H1 (cell line): ENCODE results near the gene LRP5. TPM values are rescaled to one million over a fixed set of nuclear protein-coding genes. Genes with fewer than 3 reads are reported as not detected.

ENCODE experiments used
- CTCF ChIA-PET: fragments of 300-600 bp; sonication (Branson Sonifier 250); formaldehyde crosslinking; loops from one replicate; lab custom pipeline; 2021; ENCODE audit not compliant: partially characterized antibody; lab: Charles Lee
- POLR2A ChIA-PET: fragments of 300-600 bp; sonication (Branson Sonifier 250); formaldehyde crosslinking; loops from one replicate; lab custom pipeline; 2021; ENCODE audit warnings: inconsistent platforms; ENCODE audit not compliant: partially characterized antibody; lab: Charles Lee
- DNase-seq, 2 experiments: peaks; one replicate each; pipeline versions ENCODE4 v3.0.0 to v3.0.0-alpha.2; 2010 to 2022; ENCODE audit warnings: low spot score in 2 of 2, low read depth in 1 of 2, mixed read lengths in 1 of 2
- FAIRE-seq: peaks from 2 replicates; lab custom pipeline; 2011; peaks lifted over from hg19 to GRCh38; lab: Jason Lieb, UNC
- H2AFZ ChIP-seq: 2 replicates; pipeline ENCODE4 v1.8.1; 2012; ENCODE audit warnings: low read length, inconsistent platforms
- H2AK5ac ChIP-seq: 2 replicates; pipeline ENCODE4 v1.6.1; 2013; ENCODE audit warnings: low read depth, low read length
- H2BK120ac ChIP-seq: replicated peaks from 2 replicates; pipeline ENCODE3; 2013; ENCODE audit warnings: low read depth, low read length, inconsistent platforms
- H2BK12ac ChIP-seq: 2 replicates; pipeline ENCODE4 v1.6.1; 2013; ENCODE audit warnings: low read depth, low read length
- H2BK15ac ChIP-seq: 2 replicates; pipeline ENCODE4 v1.6.1; 2013; ENCODE audit warnings: low read length
- H2BK20ac ChIP-seq: 2 replicates; pipeline ENCODE4 v1.6.1; 2013; ENCODE audit warnings: low read length
- H2BK5ac ChIP-seq: 2 replicates; pipeline ENCODE4 v1.6.1; 2013; ENCODE audit warnings: low read depth, low read length
- H3K14ac ChIP-seq: 2 replicates; pipeline ENCODE4 v1.6.1; 2013; ENCODE audit warnings: inconsistent platforms; ENCODE audit not compliant: insufficient read length
- H3K18ac ChIP-seq: 2 replicates; pipeline ENCODE4 v1.6.1; 2013; ENCODE audit warnings: low read length; ENCODE audit errors: extremely low read depth
- H3K23ac ChIP-seq: 2 replicates; pipeline ENCODE4 v1.6.1; 2013; ENCODE audit warnings: inconsistent platforms; ENCODE audit not compliant: insufficient read length
- H3K23me2 ChIP-seq: 2 replicates; pipeline ENCODE4 v1.6.1; 2013; ENCODE audit warnings: low read depth, low read length
- H3K27ac ChIP-seq: 2 replicates; pipeline ENCODE4 v1.6.1; 2011; ENCODE audit warnings: low read depth, low read length, inconsistent platforms
- H3K27me3 ChIP-seq, 4 experiments: replicated peaks in 1 of 4; 1 replicate in 1 of 4; 2 replicates in 3 of 4; pipeline versions ENCODE4 v1.6.1 to v1.8.1; 2011 to 2013; ENCODE audit warnings: low read length in 3 of 4, mild to moderate bottlenecking in 3 of 4, inconsistent platforms in 2 of 4, mixed read lengths in 2 of 4, moderate library complexity in 1 of 4; ENCODE audit not compliant: control insufficient read depth in 3 of 4, insufficient read depth in 3 of 4; ENCODE audit errors: extremely low read depth in 1 of 4
- H3K36me3 ChIP-seq, 4 experiments: 2 replicates each; pipeline versions ENCODE4 v1.6.1 to v1.8.1; 2011 to 2013; ENCODE audit warnings: mild to moderate bottlenecking in 4 of 4, low read length in 3 of 4, moderate library complexity in 2 of 4, control low read depth in 1 of 4, inconsistent platforms in 1 of 4; ENCODE audit not compliant: insufficient read depth in 4 of 4, control insufficient read depth in 2 of 4
- H3K4ac ChIP-seq: replicated peaks from 2 replicates; pipeline ENCODE3; 2013; ENCODE audit warnings: low read length, low read depth, mixed read lengths, inconsistent platforms; ENCODE audit not compliant: insufficient read length
- H3K4me1 ChIP-seq, 4 experiments: replicated peaks in 1 of 4; 1 replicate in 1 of 4; 2 replicates in 3 of 4; pipeline versions ENCODE4 v1.6.1 to v1.8.1; 2011 to 2013; ENCODE audit warnings: low read length in 3 of 4, inconsistent platforms in 2 of 4, mixed read lengths in 1 of 4; ENCODE audit not compliant: insufficient read depth in 4 of 4, control insufficient read depth in 3 of 4
- H3K4me2 ChIP-seq, 2 experiments: 2 replicates each; pipeline versions ENCODE4 v1.6.1 to v1.8.1; 2011 to 2013; ENCODE audit warnings: low read depth in 2 of 2, low read length in 2 of 2, control low read depth in 1 of 2, inconsistent platforms in 1 of 2, mild to moderate bottlenecking in 1 of 2; ENCODE audit not compliant: insufficient read depth in 1 of 2
- H3K4me3 ChIP-seq, 4 experiments: fragments of 200-600, 300-600 bp in 1 of 4; sonication (generic), shearing (Covaris generic), sonication (Bioruptor Twin) in 1 of 4; 2 replicates each; pipeline versions ENCODE4 v1.5.1 to v1.8.1; 2011 to 2016; ENCODE audit warnings: low read length in 4 of 4, low read depth in 3 of 4, control low read depth in 2 of 4, inconsistent platforms in 2 of 4, mild to moderate bottlenecking in 2 of 4, mixed read lengths in 1 of 4, moderate library complexity in 1 of 4; ENCODE audit not compliant: insufficient read depth in 2 of 4; ENCODE audit errors: extremely low read depth in 1 of 4
- H3K56ac ChIP-seq: replicated peaks from 2 replicates; pipeline ENCODE3; 2013; ENCODE audit warnings: low read depth, mild to moderate bottlenecking, mixed read lengths, low read length, inconsistent platforms; ENCODE audit not compliant: insufficient read length
- H3K79me1 ChIP-seq: 2 replicates; pipeline ENCODE4 v1.6.1; 2013; ENCODE audit warnings: low read depth, low read length, control low read depth
- H3K79me2 ChIP-seq, 2 experiments: 2 replicates each; pipeline versions ENCODE4 v1.6.1 to v1.8.1; 2012 to 2013; ENCODE audit warnings: low read length in 2 of 2, mild to moderate bottlenecking in 2 of 2, inconsistent platforms in 1 of 2; ENCODE audit not compliant: insufficient read depth in 2 of 2, control insufficient read depth in 1 of 2
- H3K9ac ChIP-seq, 4 experiments: replicated peaks in 1 of 4; 1 replicate in 1 of 4; 2 replicates in 3 of 4; pipeline versions ENCODE4 v1.6.1 to v1.8.1; 2011 to 2013; ENCODE audit warnings: low read depth in 3 of 4, low read length in 3 of 4, control low read depth in 2 of 4, mild to moderate bottlenecking in 2 of 4, moderate library complexity in 2 of 4, inconsistent platforms in 1 of 4; ENCODE audit errors: extremely low read depth in 1 of 4
- H3K9me3 ChIP-seq, 2 experiments: 2 replicates each; pipeline versions ENCODE4 v1.6.1 to v1.8.1; 2012 to 2013; ENCODE audit warnings: mild to moderate bottlenecking in 2 of 2, moderate library complexity in 2 of 2, control low read depth in 1 of 2, inconsistent platforms in 1 of 2, low read depth in 1 of 2, low read length in 1 of 2, mixed read lengths in 1 of 2; ENCODE audit not compliant: insufficient read depth in 2 of 2
- H4K20me1 ChIP-seq, 2 experiments: replicated peaks in 1 of 2; 2 replicates each; pipeline versions ENCODE3 to v1.8.1; 2011 to 2013; ENCODE audit warnings: inconsistent platforms in 2 of 2, low read length in 2 of 2, mild to moderate bottlenecking in 1 of 2; ENCODE audit not compliant: insufficient read depth in 2 of 2, control insufficient read depth in 1 of 2
- H4K5ac ChIP-seq: 2 replicates; pipeline ENCODE4 v1.6.1; 2013; ENCODE audit warnings: low read length, low read depth, mixed read lengths, inconsistent platforms; ENCODE audit not compliant: insufficient read length
- H4K8ac ChIP-seq: 2 replicates; pipeline ENCODE4 v1.8.0; 2013; ENCODE audit warnings: mild to moderate bottlenecking, moderate library complexity, low read length, inconsistent platforms; ENCODE audit not compliant: insufficient read depth; ENCODE audit errors: extremely low read depth
- H4K91ac ChIP-seq: replicated peaks from 2 replicates; pipeline ENCODE3; 2013; ENCODE audit warnings: low read length, mixed read lengths, inconsistent platforms; ENCODE audit not compliant: insufficient read length
- NANOG ChIP-seq: IDR thresholded peaks from 2 replicates; pipeline ENCODE4 v1.6.1; 2011; ENCODE audit warnings: low read length, low read depth, mild to moderate bottlenecking, inconsistent platforms; ENCODE audit not compliant: insufficient read depth, poor library complexity, severe bottlenecking
- NRF1 ChIP-seq: IDR thresholded peaks from 2 replicates; pipeline ENCODE4 v1.6.1; 2011; ENCODE audit warnings: mild to moderate bottlenecking, low read depth, low read length, improper control_type of control experiment
- SP4 ChIP-seq: IDR thresholded peaks from 2 replicates; pipeline ENCODE4 v1.6.1; 2012; ENCODE audit warnings: low read length, inconsistent platforms
- WGBS, 2 experiments: shearing (Covaris generic) in 1 of 2; methylation state at CpG; one replicate each; pipeline versions ENCODE4 v1.1.6 to v1.1.7; 2013 to 2015; ENCODE audit warnings: low lambda C conversion rate in 2 of 2, mixed read lengths in 2 of 2, inconsistent platforms in 1 of 2, low coverage in 1 of 2, missing lambda C conversion rate in 1 of 2; ENCODE audit not compliant: insufficient replicate concordance in 2 of 2, insufficient coverage in 1 of 2, insufficient read length in 1 of 2; ENCODE audit errors: extremely low coverage in 1 of 2, missing lambda C conversion rate in 1 of 2; 5-methylcytosine and 5-hydroxymethylcytosine counted together
- polyA plus RNA-seq, 7 experiments: library from polyadenylated mRNA; depleted of rRNA in 3 of 7; stranded (reverse) in 5 of 7; unstranded in 2 of 7; fragments of >200 nt in 5 of 7; fragments of 200-250 nt in 2 of 7; gene quantifications; 1 replicate in 5 of 7; 2 replicates in 1 of 7; 4 replicates in 1 of 7; pipeline versions ENCODE4 v1.2.1 to v1.2.3, GENCODE V29; 2011 to 2013; ENCODE audit warnings: missing spikeins in 2 of 7, mixed read lengths in 2 of 7
- total RNA-seq: library from RNA; stranded (reverse); fragmentation: NEBNext Ultra II Directional; extraction: Animal tissue kit (Norgen Biotek cat#: 25700); gene quantifications from 2 replicates; pipeline ENCODE4 v1.2.1, GENCODE V29; 2021

LRP5 gene
- total and polyA plus RNA-seq, 2 of the 8 experiments (the other 6 are each of a cell fraction or from before 2014, with no cell fraction given), result 19.0 to 38.9 TPM

DNA sequence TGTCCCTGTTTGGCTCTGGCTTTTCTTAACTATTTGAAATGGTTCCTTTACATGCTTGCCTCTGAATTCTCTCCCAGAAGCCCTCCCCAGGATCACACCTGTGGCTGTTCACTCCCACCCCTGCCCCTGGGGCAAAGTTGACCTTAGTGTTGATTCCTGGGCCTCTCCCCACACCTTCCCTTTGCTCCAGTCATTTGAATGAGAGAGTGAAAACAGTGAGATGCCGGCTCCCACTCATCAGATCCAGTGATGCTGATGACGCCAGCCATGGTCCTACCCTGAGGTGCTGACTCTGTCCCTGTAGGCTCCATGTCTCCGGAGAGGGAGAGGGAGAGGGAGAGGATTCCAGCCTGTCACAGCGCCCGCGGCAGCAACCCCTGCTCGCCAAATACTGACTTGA lies 40.7 kb downstream of the LRP5 start:
- H3K4ac ChIP-seq, result no peak overlapping the region
- H3K79me1 ChIP-seq, result peaks cover 7% of the 10 kb centered on the region
- FAIRE-seq (no peak), DNase-seq (no peak)
- 86% methylated on average over 7 of the region's 7 CpGs; no CpG with 5 or more reads in 1 of the 2 experiments for WGBS, 2 experiments
- ChIA-PET POLR2A (no interaction called here), CTCF (no interaction called here)
- H2BK120ac ChIP-seq, result no peak overlapping the region
- H3K27me3 ChIP-seq, result no peaks in the 10 kb centered on the region
- no peak overlapping the region for H3K27ac ChIP-seq
- no peak overlapping the region for H3K23ac ChIP-seq
- no peak overlapping the region; the same call in 1 of the 2 replicates for H3K18ac ChIP-seq
- H4K20me1 ChIP-seq, result peaks cover 3 to 12% of the 10 kb centered on the region in 2 experiments
- H2AFZ ChIP-seq, result no peak overlapping the region
- H3K4me1 ChIP-seq, result peaks cover 0 to 13% (median 7%) of the 10 kb centered on the region in 4 experiments; a peak in 6 of 7 replicates
- H4K8ac ChIP-seq, result no peak overlapping the region
- no peak overlapping the region for H2BK20ac ChIP-seq
- no peak overlapping the region for H2BK12ac ChIP-seq
- no peak overlapping the region for H3K14ac ChIP-seq
- peaks cover 0 to 9% (median 3%) of the 10 kb centered on the region in 4 experiments; a peak in 2 of 8 replicates for H3K36me3 ChIP-seq
- peaks cover 0 to 7% of the 10 kb centered on the region in 2 experiments; a peak in 2 of 4 replicates for H3K79me2 ChIP-seq
- no peak overlapping the region for H3K56ac ChIP-seq
- no peak overlapping the region for H3K9ac ChIP-seq
- peak overlapping the region; percentile 65 for H4K91ac ChIP-seq
- no peak overlapping the region for H3K4me2 ChIP-seq
- peak overlapping the region; percentile 52; the same call in 1 of the 2 replicates for H2BK5ac ChIP-seq
- H3K4me3 ChIP-seq, result no peak overlapping the region
- H3K23me2 ChIP-seq, result peaks cover 6% of the 10 kb centered on the region; the same call in 1 of the 2 replicates
- H2AK5ac ChIP-seq, result no peak overlapping the region
- no peak overlapping the region; the same call in 1 of the 2 replicates for H2BK15ac ChIP-seq
- no peak overlapping the region for H4K5ac ChIP-seq
- no peak for TF ChIP-seq NANOG
- no peak for TF ChIP-seq SP4
- TF ChIP-seq NRF1, result no peak
- peaks cover 0 to 3% of the 10 kb centered on the region in 2 experiments; a peak in 2 of 4 replicates for H3K9me3 ChIP-seq
